Heart left ventricle (tissue), 13 donors: Measurements from ENCODE around the gene NIT2.

Source experiments
- POLR2A ChIP-seq, 2 donors: fragments of 450-650 bp; IDR thresholded peaks; one replicate each; pipeline ENCODE4 v1.6.1; 2017; ENCODE audit warnings: antibody characterized with exemption in 2 of 2, mild to moderate bottlenecking in 2 of 2, moderate library complexity in 2 of 2
- TF ChIP-seq, protein P1 (sequence below), 12 donors: fragments of 200-600 bp; sonication (generic) in 4 of 12; IDR thresholded peaks; one replicate each; pipeline versions ENCODE4 v1.5.0 to v1.8.0; 2018 to 2022; ENCODE audit warnings: antibody characterized with exemption in 12 of 12, mild to moderate bottlenecking in 5 of 12
- donor health status: ischemic (EF 13 %, LVEDD 7.1; RV severe dilation, severe dysfunction).
- donor health status: DM: no; HTN: yes; CAD: no.
- donor health status: DM: no; HTN: no; CAD: no.
- donor health status: ischemic (EF 25% LVEDD 6.9; RV normal size, moderate dysfunction).
- donor health status: ischemic (EF 25% LVEDD 5.7; RV mildly dilated, moderate dysfunction).
- donor health status: ischemic (EF 35%, LVEDD 5.7; RV mildly dilated, moderate dysfunction).
- donor health status: nonischemic (EF 11% LVEDD 7.7; RV severe dilation, severe dysfunction).
- donor health status: DM: yes; HTN: yes; CAD: no.
- donor health status: PGD.
- donor health status: ischemic (EF 29% LVEDD 5.4; RV normal size, mild dysfunction).
- donor health status: nonischemic (EF 23%, LVEDD 6.1; RV moderate dilation, normal function).

GRCh38 chr3:100402891-100403290 lies 68.3 kb downstream of the NIT2 start:
- TF ChIP-seq, protein P1, sequence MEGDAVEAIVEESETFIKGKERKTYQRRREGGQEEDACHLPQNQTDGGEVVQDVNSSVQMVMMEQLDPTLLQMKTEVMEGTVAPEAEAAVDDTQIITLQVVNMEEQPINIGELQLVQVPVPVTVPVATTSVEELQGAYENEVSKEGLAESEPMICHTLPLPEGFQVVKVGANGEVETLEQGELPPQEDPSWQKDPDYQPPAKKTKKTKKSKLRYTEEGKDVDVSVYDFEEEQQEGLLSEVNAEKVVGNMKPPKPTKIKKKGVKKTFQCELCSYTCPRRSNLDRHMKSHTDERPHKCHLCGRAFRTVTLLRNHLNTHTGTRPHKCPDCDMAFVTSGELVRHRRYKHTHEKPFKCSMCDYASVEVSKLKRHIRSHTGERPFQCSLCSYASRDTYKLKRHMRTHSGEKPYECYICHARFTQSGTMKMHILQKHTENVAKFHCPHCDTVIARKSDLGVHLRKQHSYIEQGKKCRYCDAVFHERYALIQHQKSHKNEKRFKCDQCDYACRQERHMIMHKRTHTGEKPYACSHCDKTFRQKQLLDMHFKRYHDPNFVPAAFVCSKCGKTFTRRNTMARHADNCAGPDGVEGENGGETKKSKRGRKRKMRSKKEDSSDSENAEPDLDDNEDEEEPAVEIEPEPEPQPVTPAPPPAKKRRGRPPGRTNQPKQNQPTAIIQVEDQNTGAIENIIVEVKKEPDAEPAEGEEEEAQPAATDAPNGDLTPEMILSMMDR (IDR thresholded peaks at IDR 0.05) = no peak
- no peak for TF ChIP-seq POLR2A (IDR thresholded peaks at IDR 0.05)
